HepG2 (cell line): ENCODE measurements around the gene ALS2CL. TPM values are rescaled to one million over a fixed set of nuclear protein-coding genes. Genes with fewer than 3 reads are reported as not detected.

Experiments
- ATAC-seq: fragments of 200-7000 bp; cut with Tn5 transposase; 3 replicates; pipeline ENCODE4 v1.9.1; 2020; ENCODE audit warnings: mild to moderate bottlenecking, moderate library complexity
- BruUV-seq: library from RNA; stranded (reverse); fragments of 400-500 nt; replicated peaks from 2 replicates; lab custom pipeline; 2021; lab: Mats Ljungman, UMichigan
- CTCF ChIA-PET: fragments of 300-600 bp; formaldehyde crosslinking; extraction: SDS; loops from one replicate; lab custom pipeline; 2021; ENCODE audit warnings: low total read pairs, inconsistent platforms, low intra/inter-chr PET ratio; lab: Yijun Ruan, JAX
- POLR2A ChIA-PET: fragments of 350-600 bp; sonication (Branson Sonifier 250); formaldehyde crosslinking; loops from one replicate; lab custom pipeline; 2020; ENCODE audit warnings: antibody characterized with exemption, inconsistent platforms; lab: Yijun Ruan, JAX
- DNase-seq: peaks from one replicate; pipeline ENCODE4 v3.0.0-alpha.2; 2015; ENCODE audit warnings: low spot score
- FAIRE-seq: peaks from 3 replicates; lab custom pipeline; 2011; peaks lifted over from hg19 to GRCh38; lab: Jason Lieb, UNC
- H2AFZ ChIP-seq: one replicate; pipeline ENCODE4 v1.6.1; 2011; ENCODE audit warnings: low read length, inconsistent platforms
- H3K27ac ChIP-seq: fragments of 300-600 bp; 3 replicates; pipeline ENCODE4 v1.8.0; 2011; ENCODE audit warnings: mixed run types, mild to moderate bottlenecking, mixed read lengths, low read length, inconsistent platforms; ENCODE audit not compliant: insufficient read depth; ENCODE audit errors: extremely low read length
- H3K27me3 ChIP-seq, 2 experiments: fragments of 200-600 bp in 1 of 2; 2 replicates in 1 of 2; 3 replicates in 1 of 2; pipeline versions ENCODE4 v1.6.0 to v1.8.0; 2011; ENCODE audit warnings: low read length in 2 of 2, mild to moderate bottlenecking in 2 of 2, moderate library complexity in 2 of 2, inconsistent platforms in 1 of 2; ENCODE audit not compliant: insufficient read depth in 2 of 2, control insufficient read depth in 1 of 2
- H3K36me3 ChIP-seq, 2 experiments: fragments of 200-600 bp in 1 of 2; replicated peaks in 1 of 2; 2 replicates in 1 of 2; 3 replicates in 1 of 2; pipeline versions ENCODE4 v1.5.1 to v1.8.0; 2011; ENCODE audit warnings: low read length in 2 of 2, inconsistent platforms in 1 of 2; ENCODE audit not compliant: insufficient read depth in 2 of 2, control insufficient read depth in 1 of 2
- H3K4me1 ChIP-seq: 2 replicates; pipeline ENCODE4 v1.5.1; 2012; ENCODE audit warnings: low read length, inconsistent platforms; ENCODE audit not compliant: insufficient read depth
- H3K4me2 ChIP-seq: 2 replicates; pipeline ENCODE4 v1.6.0; 2011; ENCODE audit warnings: low read depth, low read length, inconsistent platforms
- H3K4me3 ChIP-seq, 3 experiments: fragments of 200-600 bp in 1 of 3; sonication (generic), shearing (Covaris generic) in 1 of 3; replicated peaks in 1 of 3; 2 replicates each; pipeline ENCODE4 v1.5.1; 2011 to 2016; ENCODE audit warnings: low read length in 3 of 3, inconsistent platforms in 2 of 3, low read depth in 2 of 3, mild to moderate bottlenecking in 2 of 3, control low read depth in 1 of 3, mixed read lengths in 1 of 3; ENCODE audit not compliant: insufficient read depth in 1 of 3
- H3K79me2 ChIP-seq: one replicate; pipeline ENCODE4 v1.6.1; 2011; ENCODE audit warnings: low read length, inconsistent platforms; ENCODE audit not compliant: insufficient read depth
- H3K9ac ChIP-seq: 2 replicates; pipeline ENCODE4 v1.6.0; 2011; ENCODE audit warnings: mild to moderate bottlenecking, low read depth, low read length, inconsistent platforms; ENCODE audit not compliant: insufficient read depth
- H3K9me3 ChIP-seq: 2 replicates; pipeline ENCODE4 v1.5.1; 2012; ENCODE audit warnings: mild to moderate bottlenecking, low read length
- H4K20me1 ChIP-seq: 2 replicates; pipeline ENCODE4 v1.6.0; 2011; ENCODE audit warnings: inconsistent platforms, mild to moderate bottlenecking, low read length, moderate library complexity; ENCODE audit not compliant: insufficient read depth
- BCL3 ChIP-seq: sonication (generic); formaldehyde crosslinking; IDR thresholded peaks from 2 replicates; pipeline ENCODE4 v1.5.1; 2020; ENCODE audit warnings: mild to moderate bottlenecking, missing genetic modification reagents, moderate library complexity
- IRX3 ChIP-seq: sonication (generic); formaldehyde crosslinking; IDR thresholded peaks from 2 replicates; pipeline ENCODE4 v1.8.1; 2023; ENCODE audit warnings: mild to moderate bottlenecking, low read depth, missing genetic modification reagents, borderline replicate concordance
- MBD4 ChIP-seq: IDR thresholded peaks from 2 replicates; pipeline ENCODE4 v1.6.1; 2012; ENCODE audit warnings: low read length, inconsistent platforms, borderline replicate concordance
- MED13 ChIP-seq: sonication (generic); formaldehyde crosslinking; IDR thresholded peaks from 2 replicates; pipeline ENCODE4 v1.5.0; 2020; ENCODE audit warnings: missing genetic modification reagents
- PATZ1 ChIP-seq: sonication (generic); formaldehyde crosslinking; IDR thresholded peaks from 2 replicates; pipeline ENCODE4 v1.4.0; 2020; ENCODE audit warnings: missing genetic modification reagents
- RFXAP ChIP-seq: sonication (generic); formaldehyde crosslinking; IDR thresholded peaks from 2 replicates; pipeline ENCODE4 v1.4.0; 2020; ENCODE audit warnings: missing genetic modification reagents, borderline replicate concordance
- SAFB2 ChIP-seq: sonication (generic); formaldehyde crosslinking; IDR thresholded peaks from 2 replicates; pipeline ENCODE4 v1.5.1; 2020; ENCODE audit warnings: missing genetic modification reagents, low read depth, mild to moderate bottlenecking, borderline replicate concordance
- THYN1 ChIP-seq: sonication (generic); formaldehyde crosslinking; IDR thresholded peaks from 2 replicates; pipeline ENCODE4 v1.8.1; 2023; ENCODE audit warnings: low read depth, mild to moderate bottlenecking, moderate library complexity, missing genetic modification reagents, borderline replicate concordance
- ZBTB20 ChIP-seq: sonication (generic); formaldehyde crosslinking; IDR thresholded peaks from 2 replicates; pipeline ENCODE4 v1.8.1; 2023; ENCODE audit warnings: missing genetic modification reagents, low read depth, mild to moderate bottlenecking, borderline replicate concordance
- ZKSCAN1 ChIP-seq: fragments of 150-350 bp; IDR thresholded peaks from 2 replicates; pipeline ENCODE4 v1.6.1; 2014; ENCODE audit warnings: low read length
- ZNF335 ChIP-seq: sonication (generic); formaldehyde crosslinking; IDR thresholded peaks from 2 replicates; pipeline ENCODE4 v1.4.0; 2020; ENCODE audit warnings: missing genetic modification reagents
- ZNF720 ChIP-seq: sonication (generic); formaldehyde crosslinking; IDR thresholded peaks from 2 replicates; pipeline ENCODE4 v1.4.0; 2020; ENCODE audit warnings: missing genetic modification reagents
- ZNF768 ChIP-seq: sonication (generic); formaldehyde crosslinking; IDR thresholded peaks from 2 replicates; pipeline ENCODE4 v1.4.0; 2020; ENCODE audit warnings: missing genetic modification reagents
- ZUFSP ChIP-seq: sonication (generic); formaldehyde crosslinking; IDR thresholded peaks from 2 replicates; pipeline ENCODE4 v1.9.0; 2021; ENCODE audit warnings: missing genetic modification reagents, mild to moderate bottlenecking, borderline replicate concordance
- WGBS: methylation state at CpG from one replicate; pipeline ENCODE4 v1.1.6; 2017; ENCODE audit warnings: low lambda C conversion rate; 5-methylcytosine and 5-hydroxymethylcytosine counted together
- in situ Hi-C: cut with HindIII; loops from 2 replicates; pipeline ENCODE4 v1.10.0; 2017; ENCODE audit warnings: low pct_unique_long_range_greater_than_20kb; ENCODE audit not compliant: extremely low pct_ligation_motif_present
- intact Hi-C: fragments of 100-400 bp; cut with micrococcal nuclease; formaldehyde crosslinking; loops from one replicate; pipeline ENCODE4 v1.10.0; 2022; ENCODE audit not compliant: unreplicated experiment
- polyA plus RNA-seq, 8 experiments: library from polyadenylated mRNA; depleted of rRNA in 3 of 8; stranded (reverse) in 7 of 8; unstranded in 1 of 8; fragments of >200 nt; fragmentation: Illumina TruSeq in 4 of 8; extraction: Trizol in 4 of 8; gene quantifications; 2 replicates each; pipeline versions ENCODE4 v1.2.1 to v1.2.3, GENCODE V29; 2011 to 2016; ENCODE audit warnings: low read depth in 4 of 8, missing spikeins in 1 of 8, mixed read lengths in 1 of 8; ENCODE audit not compliant: insufficient read depth in 1 of 8
- total RNA-seq, 5 experiments: library from RNA; depleted of rRNA; stranded (reverse); fragments of >200 nt; fragmentation: Illumina TruSeq; extraction: Trizol; gene quantifications; 2 replicates each; pipeline ENCODE4 v1.2.3, GENCODE V29; 2016; ENCODE audit warnings: low read depth in 1 of 5

Gene ALS2CL
- total and polyA plus RNA-seq, 2 of the 13 experiments (the other 11 are each of a cell fraction or from before 2014, with no cell fraction given) = not detected

GRCh38 chr3:46648096-46648495, 45.4 kb downstream of the ALS2CL start:
- H3K4me3 ChIP-seq = no peak overlapping the region
- no peak overlapping the region for H2AFZ ChIP-seq
- H3K36me3 ChIP-seq = no peaks in the 10 kb centered on the region
- intact Hi-C loops = no loop called here
- peaks cover 0 to 2% of the 10 kb centered on the region in 2 experiments; a peak in 1 of 5 replicates for H3K27me3 ChIP-seq
- H3K79me2 ChIP-seq = no peaks in the 10 kb centered on the region
- no peaks in the 10 kb centered on the region for H3K4me1 ChIP-seq
- no peak overlapping the region for H3K9ac ChIP-seq
- no peak overlapping the region for H3K27ac ChIP-seq
- 39% methylated on average over 2 of the region's 2 CpGs for WGBS
- no peak for FAIRE-seq
- CTCF ChIA-PET = no interaction called here
- ATAC-seq = no peak
- peaks cover 10% of the 10 kb centered on the region for H3K9me3 ChIP-seq
- no peak for DNase-seq
- POLR2A ChIA-PET = no interaction called here
- no TSS peak for BruUV-seq
- no peak overlapping the region for H3K4me2 ChIP-seq
- in situ Hi-C loops = no loop called here
- TF ChIP-seq THYN1 (CRISPR knock-in tag) = no peak
- no peaks in the 10 kb centered on the region for H4K20me1 ChIP-seq

GRCh38 chr3:46646700-46647099, 46.8 kb downstream of the ALS2CL start:
- no peaks in the 10 kb centered on the region for H3K79me2 ChIP-seq
- intact Hi-C loops (no loop called here), in situ Hi-C loops (no loop called here)
- no peak overlapping the region for H3K27ac ChIP-seq
- H4K20me1 ChIP-seq = no peaks in the 10 kb centered on the region
- POLR2A ChIA-PET = no interaction called here
- WGBS = 30% methylated on average over 6 of the region's 6 CpGs
- no peak for ATAC-seq
- H3K27me3 ChIP-seq = peaks cover 0 to 2% of the 10 kb centered on the region in 2 experiments; a peak in 1 of 5 replicates
- H2AFZ ChIP-seq = no peak overlapping the region
- no peak overlapping the region for H3K4me3 ChIP-seq
- CTCF ChIA-PET = no interaction called here
- no peaks in the 10 kb centered on the region for H3K4me1 ChIP-seq
- no peak for FAIRE-seq
- DNase-seq = no peak
- H3K36me3 ChIP-seq = no peaks in the 10 kb centered on the region
- peaks cover 2% of the 10 kb centered on the region for H3K9me3 ChIP-seq
- no peak overlapping the region for H3K4me2 ChIP-seq
- no peak overlapping the region for H3K9ac ChIP-seq
- no TSS peak for BruUV-seq
- no peak for TF ChIP-seq ZKSCAN1
- TF ChIP-seq MED13 (CRISPR knock-in tag) = no peak
- no peak for TF ChIP-seq ZBTB20 (CRISPR knock-in tag)
- TF ChIP-seq BCL3 (CRISPR knock-in tag) = no peak
- TF ChIP-seq RFXAP (CRISPR knock-in tag) = no peak
- no peak for TF ChIP-seq IRX3
- no peak for TF ChIP-seq SAFB2 (CRISPR knock-in tag)
- no peak for TF ChIP-seq PATZ1
- TF ChIP-seq MBD4 = no peak
- TF ChIP-seq ZUFSP (CRISPR knock-in tag) = no peak
- TF ChIP-seq ZNF768 (CRISPR knock-in tag) = no peak
- no peak for TF ChIP-seq ZNF720 (CRISPR knock-in tag)
- TF ChIP-seq ZNF335 (CRISPR knock-in tag) = no peak
